Stimulated activated CD4-positive, alpha-beta T cell treated with anti-CD3 and anti-CD28 coated beads, Interleukin-1b, Interleukin-23, amount 100 ng/mL, for 4 hours (primary cell): ENCODE results near the gene ANAPC16.
"Not testable (repeated sequence)": the region's sequence is repeated elsewhere in the genome, so short reads cannot be mapped to it uniquely, and the experiment has no call there.

Experiments used
- DNase-seq, 2 donors: peaks; one replicate each; pipeline ENCODE4 v3.0.0-alpha.2; 2020; ENCODE audit warnings: low read depth in 2 of 2

The ANAPC16 gene

DNA sequence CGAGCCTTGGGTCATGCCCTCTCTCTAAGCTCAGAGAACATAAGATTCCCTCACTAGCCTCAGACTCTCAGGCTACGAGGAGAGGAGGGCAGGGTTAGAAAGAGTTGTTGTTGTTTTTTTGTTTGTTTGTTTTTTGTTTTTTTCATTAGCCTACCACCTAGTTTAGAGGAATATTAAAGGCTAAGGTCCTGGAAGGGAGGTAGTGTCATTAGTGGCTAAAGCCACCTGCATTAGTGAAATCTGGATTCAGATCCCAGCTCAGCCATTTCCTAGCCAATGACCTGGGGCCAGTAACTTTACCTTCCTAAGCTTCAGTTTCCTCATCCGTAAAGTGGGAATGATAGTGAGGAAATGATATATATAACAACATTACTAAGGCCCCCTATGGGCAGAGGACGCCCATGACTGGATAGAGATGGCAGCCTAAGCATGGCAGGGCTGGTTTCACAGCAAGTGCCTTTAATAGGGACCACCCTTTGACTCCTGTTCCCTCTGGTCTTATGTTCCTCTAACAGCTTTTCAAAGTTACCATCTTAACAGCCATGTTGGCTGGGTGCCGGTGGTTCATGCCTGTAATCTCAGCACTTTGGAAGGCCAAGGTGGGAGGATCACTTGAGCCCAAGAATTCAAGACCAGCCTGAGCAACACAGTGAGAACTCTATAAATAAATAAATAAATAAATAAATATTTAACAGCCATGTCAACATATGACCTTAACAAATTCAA is 63.0 kb downstream of the ANAPC16 start:
- no peak for DNase-seq

DNA sequence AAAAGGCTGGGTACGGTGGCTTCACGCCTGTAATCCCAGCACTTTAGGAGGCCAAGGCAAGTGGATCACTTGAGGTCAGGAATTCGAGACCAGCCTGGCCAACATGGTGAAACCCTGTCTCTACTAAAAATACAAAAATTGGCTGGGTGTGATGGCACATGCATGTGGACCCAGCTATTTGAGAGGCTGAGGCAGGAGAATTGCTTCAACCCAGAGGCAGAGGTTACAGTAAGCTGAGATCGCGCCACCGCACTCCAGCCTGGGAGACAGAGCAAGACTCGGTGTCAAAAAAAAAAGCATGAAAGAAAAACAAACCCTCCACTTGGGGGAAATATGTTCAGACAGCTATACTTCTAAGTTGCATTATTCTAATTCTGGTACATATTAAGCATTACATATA is 63.8 kb downstream of the ANAPC16 start:
- not testable (repeated sequence) for DNase-seq

DNA sequence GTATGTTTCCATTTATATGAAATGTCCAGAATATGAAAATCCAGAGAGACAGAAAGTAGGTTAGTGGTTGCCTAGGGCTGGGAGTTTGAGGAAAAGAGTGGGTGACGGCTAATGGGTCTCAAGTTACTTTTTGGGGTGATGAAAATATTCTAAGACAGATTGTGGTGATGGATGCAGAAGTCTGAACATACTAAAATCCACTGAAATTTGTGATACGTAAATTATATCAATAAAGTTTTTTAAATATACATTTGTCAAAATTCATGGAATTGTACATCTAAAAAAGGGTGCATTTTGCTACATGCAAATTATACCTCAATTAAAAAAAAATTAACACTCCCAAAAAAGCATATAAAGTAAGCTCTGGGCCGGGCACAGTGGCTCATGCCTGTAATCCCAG is 67.3 kb downstream of the ANAPC16 start:
- no peak for DNase-seq
